GM18868 (cell line): ENCODE data around the gene AUTS2.

Source experiments
- ATAC-seq: cut with Tn5 transposase; IDR thresholded peaks from one replicate; pipeline ENCODE4 v1.9.1; 2021; ENCODE audit warnings: mild to moderate bottlenecking, moderate library complexity; ENCODE audit not compliant: unreplicated experiment

Gene AUTS2

DNA sequence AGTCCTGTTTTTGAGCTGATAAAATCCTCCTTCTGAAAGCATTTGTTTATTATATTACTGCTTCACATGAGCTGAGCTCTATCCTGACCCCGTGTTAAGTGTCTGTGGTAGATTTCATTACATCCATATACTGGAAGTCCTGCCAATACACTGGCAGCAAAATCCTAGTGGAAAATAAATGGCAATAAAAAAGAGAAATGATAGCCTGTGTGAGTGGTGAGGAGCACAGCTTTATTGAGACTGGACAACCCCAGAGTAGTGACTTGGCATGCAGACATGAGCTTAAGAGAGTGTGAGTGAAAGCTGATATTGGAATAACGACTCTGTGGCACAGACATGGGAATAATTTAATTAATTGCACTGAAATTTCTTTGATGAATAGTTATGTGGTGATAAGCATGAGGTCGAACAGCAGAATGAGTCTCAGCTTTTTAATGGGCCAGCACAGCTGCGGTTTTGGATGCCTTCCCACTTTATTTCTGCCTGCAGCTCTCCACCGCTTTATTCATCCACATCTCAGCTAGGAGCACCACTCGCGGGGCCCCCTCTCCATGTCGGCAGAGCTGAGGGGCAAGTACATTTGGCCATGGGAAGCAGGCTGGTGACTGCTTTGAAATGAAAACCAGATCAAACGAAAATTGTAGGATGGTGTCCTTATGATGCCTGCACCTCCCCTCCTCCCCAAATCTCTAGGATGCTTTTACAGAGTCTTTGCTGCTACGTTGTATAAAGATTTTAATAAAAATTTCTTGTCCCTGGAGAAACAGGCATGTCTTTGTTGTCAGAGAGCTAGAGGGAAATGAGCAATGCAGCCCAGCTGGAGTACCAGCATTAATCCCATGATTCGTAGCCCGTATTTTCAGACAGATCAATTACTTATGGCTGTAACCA lies 494.3 kb downstream of the AUTS2 start:
- no peak for ATAC-seq

DNA sequence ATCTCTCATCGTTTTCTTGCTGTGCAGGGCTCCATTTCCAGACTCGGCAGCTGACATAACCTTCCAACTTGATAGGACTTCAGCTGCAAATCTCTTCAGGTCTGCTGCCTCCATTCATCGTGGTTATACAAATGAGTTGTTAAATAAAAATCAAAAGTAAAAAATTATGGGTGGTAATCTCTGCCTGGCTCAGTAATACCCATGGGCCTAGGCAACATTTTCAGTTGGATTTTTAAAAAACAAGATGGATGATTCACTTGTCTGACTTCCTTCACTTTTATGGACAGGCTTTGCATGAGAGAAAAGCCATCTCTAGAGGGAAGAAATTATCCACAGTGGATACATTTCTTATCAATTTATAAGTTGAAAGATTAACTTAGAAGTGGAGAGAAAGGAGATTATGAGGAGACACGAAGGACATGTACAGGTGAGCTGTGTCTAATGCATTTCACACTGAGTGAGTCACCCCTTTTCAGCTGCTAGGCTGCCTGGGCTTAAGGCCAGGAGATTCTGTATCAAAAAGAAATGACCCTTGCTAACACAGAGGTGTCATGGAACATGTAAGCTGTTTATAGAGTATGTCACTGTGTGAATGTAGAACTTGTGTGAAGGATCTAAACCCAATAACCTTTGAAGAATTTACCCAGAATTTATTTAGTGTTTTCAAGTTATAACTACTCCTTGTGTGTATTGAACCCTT lies 495.1 kb downstream of the AUTS2 start:
- no peak for ATAC-seq

DNA sequence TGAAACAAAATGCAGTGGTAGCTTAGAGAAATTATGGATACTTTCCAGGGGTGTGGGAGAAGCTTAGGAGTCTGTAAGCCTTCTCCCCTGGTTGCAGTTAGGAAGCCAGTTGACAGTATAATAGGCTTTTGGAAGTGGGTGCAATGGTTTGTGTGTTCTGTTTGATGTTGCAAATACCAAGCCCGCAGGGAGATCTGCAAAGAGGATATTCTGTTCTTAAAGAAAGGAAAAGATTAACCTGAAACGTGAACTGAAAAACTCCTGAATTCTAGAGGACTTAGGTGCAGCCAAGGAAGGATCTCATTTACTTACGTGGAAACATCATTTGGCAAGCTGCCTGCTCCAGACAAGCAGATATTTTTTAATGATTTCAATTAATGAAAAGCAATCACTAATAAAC lies 496.6 kb downstream of the AUTS2 start:
- no peak for ATAC-seq

DNA sequence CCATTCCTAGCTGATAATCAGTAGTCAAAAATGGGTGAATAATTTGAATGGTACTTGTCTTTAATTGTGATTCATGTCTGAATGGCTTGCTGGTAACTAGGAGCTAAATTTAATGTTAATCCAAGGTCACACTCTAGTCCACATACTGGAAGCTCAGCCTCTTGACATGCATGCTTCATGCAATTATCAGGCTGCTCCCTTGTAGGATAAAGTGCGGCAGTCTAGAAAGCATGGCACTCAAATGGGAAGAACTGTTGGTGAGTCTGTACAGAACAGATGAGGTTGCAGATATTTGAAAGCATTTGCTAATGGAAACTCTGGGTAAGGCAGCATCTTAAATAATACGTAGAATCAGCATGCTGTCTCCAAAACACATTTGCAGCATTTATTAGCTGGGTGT lies 499.4 kb downstream of the AUTS2 start:
- ATAC-seq, result no peak

DNA sequence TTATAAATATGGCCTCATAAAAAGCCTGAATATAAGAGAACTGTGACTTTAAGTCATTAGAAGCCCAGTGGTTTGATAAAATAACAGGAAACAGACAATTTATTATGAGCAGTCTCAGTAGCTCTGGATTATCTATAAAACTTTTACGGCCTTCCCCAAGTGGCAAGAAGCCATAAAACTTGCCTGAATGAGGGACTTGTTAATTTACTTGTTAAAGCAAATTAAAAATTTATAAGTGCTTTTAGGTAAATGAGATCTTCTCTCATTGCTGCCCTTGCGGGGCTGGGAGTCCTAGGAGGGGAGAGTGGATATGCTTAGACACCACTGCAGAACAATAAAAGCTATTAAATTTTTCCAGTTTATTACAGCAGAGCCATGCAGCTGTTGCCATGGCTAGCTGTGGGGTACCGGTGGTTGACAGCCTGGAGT lies 499.9 kb downstream of the AUTS2 start:
- ATAC-seq, result no peak

DNA sequence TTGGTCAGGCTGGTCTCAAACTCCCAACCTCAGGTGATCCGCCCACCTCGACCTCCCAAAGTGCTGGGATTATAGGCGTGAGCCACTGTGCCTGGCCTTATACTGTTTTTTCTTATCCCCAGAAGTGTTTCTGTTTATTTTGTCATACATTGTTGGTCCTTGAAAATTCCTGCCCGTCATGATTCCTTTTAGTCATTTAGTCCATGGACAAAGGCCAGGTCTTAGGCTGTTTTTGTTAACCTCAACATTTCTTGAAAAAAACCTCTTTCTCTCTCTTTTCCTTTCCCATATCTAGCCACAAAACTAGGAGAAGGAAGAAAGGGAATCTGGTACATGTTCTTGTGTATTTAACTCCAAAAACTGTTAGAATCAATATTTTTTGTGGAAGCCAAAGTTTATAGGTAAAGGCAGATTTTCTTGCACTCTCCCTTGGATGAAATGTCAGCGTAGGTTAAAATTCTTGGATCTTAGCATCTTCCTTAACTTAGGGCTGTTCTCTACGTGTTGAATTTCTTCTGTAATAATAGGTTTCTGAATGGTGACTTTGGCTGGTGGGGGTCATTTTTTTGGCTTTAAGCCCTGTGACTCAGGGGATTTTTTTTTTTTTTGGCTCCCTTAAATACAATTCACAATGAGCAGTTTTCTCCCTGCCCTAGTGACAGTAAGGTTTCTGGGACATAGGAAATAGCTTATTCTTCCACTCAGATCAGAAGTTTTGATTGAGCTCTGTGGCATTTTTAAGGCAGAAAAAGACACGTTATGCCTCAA lies 500.8 kb downstream of the AUTS2 start:
- ATAC-seq, result no peak

GRCh38 chr7:70104243-70104642 lies 506.0 kb downstream of the AUTS2 start:
- no peak for ATAC-seq

DNA sequence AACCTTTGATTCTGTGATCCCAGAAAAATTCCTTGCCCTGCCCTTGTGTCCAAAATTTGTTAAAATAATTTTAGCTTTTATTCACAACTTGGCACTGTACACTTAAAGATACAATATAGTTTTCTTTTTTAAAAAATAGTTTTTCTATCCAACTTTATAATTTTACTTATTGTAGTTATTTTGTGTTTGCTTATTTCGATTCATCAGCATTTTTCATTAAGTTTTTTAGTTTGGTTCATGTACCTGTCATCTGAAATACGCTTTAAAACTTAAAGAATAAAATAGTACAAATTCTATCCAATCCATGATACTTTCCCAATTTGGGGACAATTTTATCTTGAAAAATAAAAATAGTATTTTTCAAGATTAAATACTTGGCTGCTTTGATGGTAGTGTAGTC lies 514.8 kb downstream of the AUTS2 start:
- no peak for ATAC-seq

DNA sequence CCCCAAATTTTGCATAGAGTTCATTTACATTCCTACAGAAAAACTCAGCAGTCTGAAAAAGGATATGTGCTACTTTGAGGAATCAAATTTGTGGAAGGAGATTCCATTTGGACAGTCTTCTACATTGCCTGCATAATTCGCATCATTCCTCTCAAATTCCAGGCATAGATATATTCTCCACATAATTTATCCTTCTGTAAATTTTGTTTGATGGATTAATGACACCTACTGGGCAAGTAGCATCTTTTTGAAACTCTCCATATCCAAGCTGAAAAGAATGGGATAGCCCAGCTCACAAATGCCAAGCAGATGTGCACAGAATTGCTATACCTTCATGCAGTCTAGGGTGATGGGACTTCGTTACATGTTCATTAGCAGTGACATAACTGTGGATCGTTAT lies 515.3 kb downstream of the AUTS2 start:
- ATAC-seq, result no peak

GRCh38 chr7:70114806-70115205 lies 516.5 kb downstream of the AUTS2 start:
- ATAC-seq, result no peak

DNA sequence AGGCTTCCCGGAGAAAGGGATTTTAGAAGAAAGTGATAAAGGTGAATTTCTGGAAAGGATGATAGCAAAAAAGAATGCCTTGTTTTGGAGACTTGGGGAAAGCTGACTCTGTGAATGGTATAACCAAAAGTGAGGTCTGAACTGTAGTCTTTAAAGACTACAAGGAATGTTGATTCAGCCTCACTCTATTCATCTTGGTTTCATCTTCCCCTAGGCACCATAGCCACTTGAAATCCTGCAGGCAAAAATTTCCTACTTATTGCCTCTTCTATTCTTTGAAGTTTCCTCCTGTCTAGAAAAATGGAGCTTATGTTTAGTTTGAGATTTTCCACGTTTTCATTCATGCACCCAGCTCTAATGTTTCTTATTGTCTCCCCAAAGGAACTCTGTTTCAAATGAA lies 518.0 kb downstream of the AUTS2 start:
- no peak for ATAC-seq

DNA sequence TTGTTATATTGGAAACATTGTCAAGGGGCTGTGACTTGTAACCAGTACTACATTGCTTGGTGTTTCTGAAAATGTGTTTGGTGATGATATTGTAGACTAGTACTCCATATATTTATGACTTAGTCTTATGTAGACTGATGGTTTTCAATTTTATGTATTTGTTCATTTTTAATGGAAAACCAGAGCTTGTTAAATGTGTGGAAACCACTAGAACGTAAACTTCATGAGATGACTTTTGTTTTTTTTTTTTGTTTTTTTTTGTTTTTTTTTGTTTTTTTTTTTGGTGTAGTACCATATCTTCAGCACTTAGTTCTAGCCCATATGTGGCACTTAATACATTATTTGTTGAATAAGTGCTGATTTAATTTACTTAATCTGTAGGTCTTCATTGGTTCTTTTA lies 518.6 kb downstream of the AUTS2 start:
- no peak for ATAC-seq

DNA sequence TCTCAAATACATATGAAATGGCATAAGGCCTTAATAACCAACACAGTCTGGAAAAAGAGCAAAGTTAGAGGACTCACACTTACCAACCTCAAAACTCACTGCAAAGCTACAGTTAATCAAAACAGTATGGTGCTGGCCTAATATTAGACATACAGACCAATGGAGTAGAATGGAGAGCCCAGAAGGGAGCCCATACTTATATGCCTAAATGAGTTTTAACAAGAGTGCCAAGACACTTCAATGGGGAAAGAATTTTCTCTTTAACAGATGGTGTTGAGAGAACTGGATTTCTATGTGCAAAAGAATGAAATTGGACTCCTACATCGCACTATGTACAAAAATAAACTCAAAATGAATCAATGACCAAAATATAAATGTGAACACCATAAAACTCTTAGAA lies 522.6 kb downstream of the AUTS2 start:
- no peak for ATAC-seq

GRCh38 chr7:70131817-70132216 lies 533.5 kb downstream of the AUTS2 start:
- ATAC-seq, result no peak

DNA sequence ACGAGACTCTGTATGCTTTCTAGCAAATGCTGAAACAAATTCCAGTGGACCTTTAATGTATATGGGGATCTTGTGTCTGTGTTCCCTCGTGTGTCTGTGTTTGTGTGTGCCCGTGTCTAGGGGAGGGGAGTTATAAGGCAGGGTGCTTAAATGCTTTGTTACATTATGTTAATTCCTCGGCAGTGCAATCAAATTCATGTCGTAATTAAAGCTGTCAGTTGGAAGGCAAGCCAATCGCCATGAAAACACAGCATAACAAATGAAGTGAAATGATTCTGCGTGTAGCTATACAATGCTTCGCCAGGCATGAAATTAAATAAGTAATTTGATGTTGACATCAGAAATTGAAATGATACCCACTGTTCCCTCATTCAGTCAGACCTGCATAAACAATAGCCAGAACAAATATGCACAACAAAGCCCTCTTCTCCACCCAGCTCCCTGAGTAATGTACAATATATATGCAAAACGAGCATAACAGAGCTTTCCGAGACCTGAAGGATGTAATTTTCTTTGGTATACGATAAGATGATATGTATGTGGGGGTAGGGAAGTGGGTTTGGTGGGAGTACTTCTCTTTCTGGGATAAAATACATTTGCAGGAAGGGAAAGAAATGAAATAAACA lies 534.1 kb downstream of the AUTS2 start:
- ATAC-seq, result no peak

DNA sequence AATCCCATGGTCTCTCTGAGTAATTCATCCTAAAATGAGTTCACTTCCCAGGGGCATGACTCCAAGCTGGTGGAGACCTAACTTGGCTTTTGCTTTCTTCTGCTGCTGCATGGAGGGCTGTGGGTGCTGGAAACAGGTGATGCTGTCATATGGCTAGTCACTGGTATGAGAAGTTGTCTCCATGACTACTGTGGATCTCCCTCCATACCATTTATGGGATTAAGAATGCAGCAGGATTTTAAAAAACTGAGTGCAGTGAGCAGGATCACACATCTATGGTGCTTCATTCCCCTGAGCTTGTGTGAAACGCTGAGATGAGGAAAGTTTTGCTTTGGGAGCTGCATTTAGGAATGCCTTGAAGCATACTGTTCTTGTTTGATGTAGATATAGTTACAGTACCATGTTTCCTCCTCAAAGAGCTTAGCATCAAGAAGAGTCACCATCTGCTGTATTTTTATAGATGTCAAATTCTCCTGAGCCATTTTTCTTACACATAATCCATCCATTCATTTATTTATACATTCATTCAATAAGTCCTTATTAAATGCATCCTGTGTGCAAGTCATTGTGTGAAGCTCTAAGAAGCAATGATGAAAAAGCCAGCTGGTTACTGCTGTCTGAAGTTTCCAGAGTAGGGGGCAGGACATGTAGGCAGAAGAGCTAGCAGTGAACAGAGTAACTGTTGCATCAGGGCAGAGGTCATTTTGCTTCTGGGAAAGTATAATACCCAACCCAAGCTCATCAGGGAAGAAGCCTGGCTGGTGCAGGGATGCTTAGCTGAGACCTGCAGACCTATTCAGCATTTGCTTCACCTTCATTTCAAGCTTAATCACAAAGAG lies 534.8 kb downstream of the AUTS2 start:
- ATAC-seq, result no peak

- no peak for ATAC-seq
Observed at GRCh38 chr7:70134029-70134770, 535.9 kb downstream of the AUTS2 start.

GRCh38 chr7:70135656-70136055 lies 537.4 kb downstream of the AUTS2 start:
- no peak for ATAC-seq

- ATAC-seq, result no peak
Observed at GRCh38 chr7:70137126-70137525, 538.9 kb downstream of the AUTS2 start.
